Keratinocyte (primary cell): ENCODE results near the gene TMPRSS6.

Experiments
- CTCF ChIP-seq, 3 experiments: IDR thresholded peaks in 1 of 3; conservative IDR thresholded peaks in 1 of 3; optimal IDR thresholded peaks in 1 of 3; 2 replicates in 2 of 3; 3 replicates in 1 of 3; pipeline versions ENCODE3 to v1.5.1; 2011; ENCODE audit warnings: low read length in 3 of 3, mild to moderate bottlenecking in 3 of 3, moderate library complexity in 2 of 3, control low read depth in 1 of 3, inconsistent platforms in 1 of 3; ENCODE audit not compliant: insufficient read depth in 2 of 3; ENCODE audit errors: extremely low read depth in 1 of 3
- EZH2 ChIP-seq: IDR thresholded peaks from one replicate; pipeline ENCODE4 v1.6.1; 2012; ENCODE audit warnings: inconsistent platforms, mild to moderate bottlenecking, low read length, moderate library complexity

- no peak for TF ChIP-seq EZH2
- no peak for TF ChIP-seq CTCF (optimal IDR thresholded peaks at IDR 0.05 in 1 of 3, IDR thresholded peaks at IDR 0.05 in 1 of 3, conservative IDR thresholded peaks at IDR 0.05 in 1 of 3; ENCODE audit: extremely low read depth in 1 of 3, insufficient read depth in 2 of 3, low read length in 3 of 3)
Observed at GRCh38 chr22:37145180-37146050, 35.9 kb upstream of the TMPRSS6 start.
